ENCODE results near the gene GIMAP7. TPM values are rescaled to one million over a fixed set of nuclear protein-coding genes. Genes with fewer than 3 reads are reported as not detected.
"Not testable (repeated sequence)": the region's sequence is repeated elsewhere in the genome, so short reads cannot be mapped to it uniquely, and the experiment has no call there.

Gene GIMAP7
- total RNA-seq, 1 experiment from 2014 or later: not detected

- H2AFZ ChIP-seq (ENCODE audit: low read length): no peak overlapping the region
- ATAC-seq (no peak), DNase-seq (no peak)
- CTCF ChIA-PET: no interaction called here
- H3K27ac ChIP-seq (ENCODE audit: low read length): no peak overlapping the region
- intact Hi-C loops (cut with micrococcal nuclease): no loop called here
- H3K79me2 ChIP-seq (ENCODE audit: low read length): no peaks in the 10 kb centered on the region
- H3K27me3 ChIP-seq (ENCODE audit: low read length): no peaks in the 10 kb centered on the region
- H3K36me3 ChIP-seq (ENCODE audit: low read depth, low read length): no peaks in the 10 kb centered on the region
- no peak overlapping the region for H3K4me3 ChIP-seq (ENCODE audit: low read length)
- no peak overlapping the region for H3K4me2 ChIP-seq (ENCODE audit: low read length)
- no TSS peak for BruUV-seq (replicated peaks)
- peaks cover 19% of the 10 kb centered on the region for H3K4me1 ChIP-seq (ENCODE audit: insufficient read depth, low read length)
- H3K9me3 ChIP-seq (ENCODE audit: low read length): no peaks in the 10 kb centered on the region
- no peaks in the 10 kb centered on the region for H3F3A ChIP-seq (ENCODE audit: low read length, unreplicated experiment)
- POLR2A ChIA-PET (ENCODE audit: unreplicated experiment): no interaction called here
- H4K20me1 ChIP-seq (ENCODE audit: low read length): no peaks in the 10 kb centered on the region
- H3K9me2 ChIP-seq (replicated peaks; ENCODE audit: low read length): no peaks in the 10 kb centered on the region
- no peak overlapping the region for H3K9ac ChIP-seq (ENCODE audit: low read length)
- TF ChIP-seq EZH2phosphoT487 (IDR thresholded peaks at IDR 0.05; ENCODE audit: borderline replicate concordance, low read length) (no peak), CTCF (conservative IDR thresholded peaks at IDR 0.05; ENCODE audit: low read depth, low read length) (no peak), EZH2 (IDR thresholded peaks at IDR 0.05; ENCODE audit: low read length, unreplicated experiment) (no peak)
Measured at GRCh38 chr7:150481922-150482321, 32.8 kb upstream of the GIMAP7 start.

GRCh38 chr7:150483514-150483913, 31.2 kb upstream of the GIMAP7 start:
- intact Hi-C loops (cut with micrococcal nuclease); H3K4me2 ChIP-seq (ENCODE audit: low read length); H3K9me2 ChIP-seq (replicated peaks; ENCODE audit: low read length); H3K9ac ChIP-seq (ENCODE audit: low read length); H3K27ac ChIP-seq (ENCODE audit: low read length); H3F3A ChIP-seq (ENCODE audit: low read length, unreplicated experiment); H4K20me1 ChIP-seq (ENCODE audit: low read length); DNase-seq; H3K27me3 ChIP-seq (ENCODE audit: low read length); BruUV-seq (replicated peaks); H2AFZ ChIP-seq (ENCODE audit: low read length); ATAC-seq; CTCF ChIA-PET; POLR2A ChIA-PET (ENCODE audit: unreplicated experiment); H3K9me3 ChIP-seq (ENCODE audit: low read length); H3K79me2 ChIP-seq (ENCODE audit: low read length); H3K4me3 ChIP-seq (ENCODE audit: low read length); H3K36me3 ChIP-seq (ENCODE audit: low read depth, low read length): not testable (repeated sequence)
- H3K4me1 ChIP-seq (ENCODE audit: insufficient read depth, low read length): peaks cover 14% of the 10 kb centered on the region

GRCh38 chr7:150484071-150484470, 30.6 kb upstream of the GIMAP7 start:
- CTCF ChIA-PET; H3F3A ChIP-seq (ENCODE audit: low read length, unreplicated experiment); H3K36me3 ChIP-seq (ENCODE audit: low read depth, low read length); intact Hi-C loops (cut with micrococcal nuclease); H3K4me2 ChIP-seq (ENCODE audit: low read length); DNase-seq; H3K79me2 ChIP-seq (ENCODE audit: low read length); H3K9me3 ChIP-seq (ENCODE audit: low read length); ATAC-seq; H4K20me1 ChIP-seq (ENCODE audit: low read length); H3K4me3 ChIP-seq (ENCODE audit: low read length); H2AFZ ChIP-seq (ENCODE audit: low read length); H3K27me3 ChIP-seq (ENCODE audit: low read length); H3K9me2 ChIP-seq (replicated peaks; ENCODE audit: low read length); POLR2A ChIA-PET (ENCODE audit: unreplicated experiment); H3K27ac ChIP-seq (ENCODE audit: low read length); BruUV-seq (replicated peaks); H3K9ac ChIP-seq (ENCODE audit: low read length): not testable (repeated sequence)
- H3K4me1 ChIP-seq (ENCODE audit: insufficient read depth, low read length): peaks cover 10% of the 10 kb centered on the region

- Histone ChIP-seq H3K4me1 (ENCODE audit: insufficient read depth, low read length) (no peaks in the 10 kb centered on the region), H3K36me3 (ENCODE audit: low read depth, low read length) (no peaks in the 10 kb centered on the region), H3F3A (ENCODE audit: low read length, unreplicated experiment) (no peaks in the 10 kb centered on the region), H3K9ac (ENCODE audit: low read length) (no peak overlapping the region), H3K27ac (ENCODE audit: low read length) (no peak overlapping the region), H2AFZ (ENCODE audit: low read length) (no peak overlapping the region), H3K9me2 (replicated peaks; ENCODE audit: low read length) (no peaks in the 10 kb centered on the region), H3K4me3 (ENCODE audit: low read length) (no peak overlapping the region), H4K20me1 (ENCODE audit: low read length) (no peaks in the 10 kb centered on the region), H3K79me2 (ENCODE audit: low read length) (no peaks in the 10 kb centered on the region), H3K4me2 (ENCODE audit: low read length) (no peak overlapping the region), H3K27me3 (ENCODE audit: low read length) (no peaks in the 10 kb centered on the region; the same call in 1 of the 2 replicates), H3K9me3 (ENCODE audit: low read length) (no peaks in the 10 kb centered on the region)
- DNase-seq (no peak), ATAC-seq (no peak)
- ChIA-PET POLR2A (ENCODE audit: unreplicated experiment) (no interaction called here), CTCF (no interaction called here)
- BruUV-seq (replicated peaks): no TSS peak
- intact Hi-C loops (cut with micrococcal nuclease): no loop called here
- TF ChIP-seq CTCF (conservative IDR thresholded peaks at IDR 0.05; ENCODE audit: low read depth, low read length) (no peak), EZH2phosphoT487 (IDR thresholded peaks at IDR 0.05; ENCODE audit: borderline replicate concordance, low read length) (no peak), EZH2 (IDR thresholded peaks at IDR 0.05; ENCODE audit: low read length, unreplicated experiment) (no peak)
Measured at GRCh38 chr7:150487625-150488024, 27.0 kb upstream of the GIMAP7 start.
